NCI-H1930 (cell line): ENCODE data around the gene KCNJ12.
A peak's percentile ranks its signal among the peaks of the same experiment; 100 is the strongest.
"Not testable (repeated sequence)": the region's sequence is repeated elsewhere in the genome, so short reads cannot be mapped to it uniquely, and the experiment has no call there.

Source experiments
- DNase-seq, 2 experiments: peaks; one replicate each; lab custom pipeline; 2025; lab: John Stamatoyannopoulos, UW

Gene KCNJ12

DNA sequence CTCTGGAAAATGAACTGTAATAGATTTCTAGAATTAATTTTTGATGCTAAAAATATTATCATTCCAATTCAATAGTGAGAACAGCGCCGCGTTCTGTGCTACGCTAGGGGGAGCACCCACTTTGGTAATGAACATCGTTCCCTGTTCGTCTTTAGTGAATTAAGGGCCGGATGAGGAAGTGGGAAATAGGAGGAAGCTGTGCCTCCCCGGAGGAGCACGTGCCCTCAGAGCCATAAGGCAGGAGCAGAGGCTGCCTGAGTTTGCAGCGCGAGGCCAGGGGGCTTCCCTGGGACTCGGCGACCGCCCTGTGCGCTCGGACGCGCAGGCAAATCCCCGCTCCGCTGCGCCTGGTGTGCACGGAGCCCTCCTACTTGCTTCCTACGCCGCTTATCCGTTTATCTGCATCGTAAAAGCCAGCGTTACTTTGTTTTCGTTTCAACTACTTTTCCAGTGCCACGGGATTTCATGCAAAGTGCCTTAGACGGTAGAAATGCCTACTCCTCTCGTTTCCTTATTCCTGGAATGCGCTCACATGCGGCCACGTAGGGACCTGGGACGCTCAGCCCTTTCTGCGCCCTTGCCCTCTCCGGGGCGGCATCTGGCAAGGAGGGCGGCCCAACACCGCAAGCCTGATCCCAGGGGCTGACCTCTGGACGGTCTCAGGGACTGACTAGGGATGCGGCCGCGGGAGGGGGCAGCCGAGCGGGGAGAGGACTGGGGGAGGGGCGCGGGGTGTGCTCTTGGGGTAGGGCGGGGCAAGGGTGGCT is 76.4 kb downstream of the KCNJ12 start:
- no peak for DNase-seq

DNA sequence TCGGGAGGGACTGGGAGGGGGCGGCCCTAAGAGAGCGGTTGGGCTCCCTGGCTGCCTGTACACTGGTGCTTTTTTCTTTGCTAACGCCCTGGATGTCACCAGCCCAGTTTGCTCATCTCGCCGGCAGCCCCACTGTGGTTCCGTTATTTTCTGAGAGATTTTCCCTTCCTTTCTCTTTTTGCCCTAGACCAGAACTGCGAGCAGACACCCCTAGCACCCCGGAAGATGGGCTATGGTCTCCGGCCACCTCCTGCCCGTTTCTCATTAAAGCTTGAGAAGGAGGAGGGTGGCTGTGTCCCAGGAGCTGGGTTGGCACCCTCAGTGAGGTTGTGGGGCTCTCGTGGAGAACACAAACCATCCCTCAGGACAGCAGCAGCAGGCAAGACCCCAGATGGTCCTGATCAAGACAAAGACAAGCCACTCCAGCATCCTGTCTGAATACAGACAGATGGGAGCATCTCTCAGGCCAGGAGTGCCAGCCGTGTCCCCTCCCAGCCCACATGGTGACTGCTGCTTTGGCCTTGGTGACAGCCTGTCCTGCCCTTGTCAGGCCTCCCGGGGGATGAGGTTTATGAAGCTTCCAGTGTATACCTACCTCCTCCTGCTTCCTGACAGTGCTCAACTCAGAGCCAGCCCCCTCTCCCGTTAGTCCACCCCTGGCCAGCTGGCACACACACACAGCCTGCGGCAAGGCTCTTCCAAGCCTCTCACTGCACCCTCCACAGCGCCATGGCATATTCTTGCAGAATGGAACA is 77.2 kb downstream of the KCNJ12 start:
- no peak for DNase-seq

DNA sequence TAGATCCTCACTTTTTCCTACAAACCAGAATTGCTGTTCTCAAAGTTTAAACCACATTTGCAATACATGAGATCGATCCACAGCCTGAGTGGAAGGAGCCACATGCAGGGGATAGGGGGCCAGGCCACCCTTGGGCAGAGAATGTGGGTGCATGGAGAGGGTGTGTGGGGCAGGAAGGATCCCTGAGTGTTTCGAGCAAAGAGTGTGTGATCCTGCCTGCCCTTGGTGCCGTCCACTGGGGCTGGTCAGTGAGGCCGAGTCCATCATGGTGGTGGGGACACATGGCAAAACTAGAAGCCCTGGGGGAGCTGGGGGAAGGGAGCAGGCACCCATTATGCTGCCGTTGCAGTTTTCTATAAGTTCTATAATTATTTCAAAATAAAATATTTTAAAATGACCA is 77.8 kb downstream of the KCNJ12 start:
- DNase-seq: not testable (repeated sequence)

DNA sequence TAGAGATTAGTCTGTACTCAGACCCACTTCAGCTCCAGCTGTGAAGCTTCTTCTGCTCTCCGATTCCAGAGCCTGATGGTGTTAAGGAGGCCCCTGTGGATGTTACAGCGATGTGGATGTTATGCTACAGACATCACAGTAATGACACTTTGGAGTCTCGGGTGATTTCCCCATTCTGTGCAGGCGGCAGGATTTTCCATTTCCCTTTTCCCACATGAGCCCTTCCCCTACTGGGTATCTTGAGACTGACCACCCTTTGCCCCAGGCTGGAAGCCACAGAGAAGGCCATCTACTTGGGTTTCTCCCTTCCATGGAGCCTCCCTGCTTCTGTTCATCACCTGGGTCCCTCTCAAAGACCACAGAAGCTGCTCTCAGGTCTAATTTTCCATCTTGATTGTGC is 78.3 kb downstream of the KCNJ12 start:
- DNase-seq: no peak

DNA sequence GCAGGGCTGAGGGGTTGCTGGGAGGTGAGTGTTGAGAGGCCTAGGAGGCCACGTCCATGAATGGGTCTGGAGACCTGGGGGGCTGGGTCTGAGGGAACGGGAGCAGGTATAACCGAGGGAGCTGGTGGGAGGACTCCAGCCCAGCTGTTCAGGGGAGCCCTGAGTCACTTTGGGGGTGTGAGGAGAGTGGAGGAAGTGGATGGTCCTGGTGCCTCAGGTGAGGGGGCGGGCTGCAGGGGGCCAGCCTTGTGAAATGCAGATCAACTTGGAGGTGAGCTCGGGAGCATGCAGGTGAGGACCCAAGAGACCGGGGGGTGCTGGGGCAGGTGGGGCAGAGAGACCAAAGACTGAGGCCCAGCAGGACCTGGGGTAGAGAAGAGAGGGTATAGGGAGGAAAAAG is 79.6 kb downstream of the KCNJ12 start:
- DNase-seq: no peak

DNA sequence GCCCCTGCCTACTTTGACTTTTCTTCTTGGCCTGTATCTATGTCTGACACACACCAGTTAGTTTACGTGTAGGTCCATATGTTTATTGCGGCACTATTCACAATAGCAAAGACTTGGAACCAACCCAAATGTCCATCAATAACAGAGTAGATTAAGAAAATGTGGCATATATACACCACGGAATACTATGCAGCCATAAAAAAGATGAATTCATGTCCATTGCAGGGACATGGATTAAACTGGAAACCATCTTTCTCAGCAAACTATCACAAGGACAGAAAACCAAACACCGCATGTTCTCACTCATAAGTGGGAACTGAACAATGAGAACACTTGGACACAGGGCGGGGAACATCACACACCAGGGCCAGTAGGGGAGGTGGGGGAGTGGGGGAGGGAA is 80.3 kb downstream of the KCNJ12 start:
- DNase-seq: not testable (repeated sequence)

DNA sequence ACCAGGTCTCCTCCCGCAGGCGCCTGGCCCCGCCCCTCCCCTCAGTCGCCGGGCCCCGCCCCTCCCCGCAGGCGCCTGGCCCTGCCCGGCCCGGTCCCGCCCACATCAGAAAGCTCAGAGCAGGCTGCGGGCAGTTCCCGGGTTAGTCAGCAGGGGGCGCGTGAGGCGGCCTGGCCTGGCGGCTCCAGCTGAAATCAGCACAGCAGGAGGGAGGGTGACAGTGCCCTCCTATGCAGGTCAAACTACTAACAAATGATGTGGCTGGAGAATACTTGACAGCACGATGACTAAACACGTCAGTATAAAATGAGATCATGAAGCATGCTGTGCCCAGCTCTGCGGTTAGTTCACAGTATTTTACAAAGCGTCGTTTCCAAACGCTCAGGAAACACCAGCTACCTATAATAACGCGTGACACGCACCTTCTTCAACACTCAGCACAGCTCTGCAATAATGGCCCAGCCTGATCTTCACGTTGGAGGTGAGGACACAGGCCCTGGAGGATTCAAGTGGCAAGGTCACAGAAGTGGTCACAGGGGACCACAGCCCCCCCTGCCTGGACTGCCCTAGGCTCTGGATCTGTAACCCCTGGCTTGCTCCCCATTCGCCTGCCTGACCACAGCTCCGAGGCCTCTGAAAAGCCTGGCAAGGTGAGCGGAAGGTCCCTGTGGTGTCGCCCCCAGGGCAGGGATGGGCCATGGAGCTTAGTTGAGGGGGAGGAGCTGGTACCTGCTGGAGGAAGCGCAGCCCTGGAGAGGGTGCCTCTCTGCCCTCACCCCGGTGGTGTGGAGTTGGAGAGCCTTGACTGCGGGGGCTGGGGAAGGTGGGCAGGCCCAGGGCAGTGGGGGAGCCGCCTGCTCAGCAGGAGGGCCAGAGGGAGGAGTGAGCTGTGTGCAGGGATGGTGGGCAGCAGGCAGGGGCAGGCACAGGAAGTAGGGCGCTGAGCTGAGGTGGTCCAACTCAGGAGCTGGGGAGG is 81.2 kb downstream of the KCNJ12 start:
- DNase-seq: peak; percentile 47 to 50

DNA sequence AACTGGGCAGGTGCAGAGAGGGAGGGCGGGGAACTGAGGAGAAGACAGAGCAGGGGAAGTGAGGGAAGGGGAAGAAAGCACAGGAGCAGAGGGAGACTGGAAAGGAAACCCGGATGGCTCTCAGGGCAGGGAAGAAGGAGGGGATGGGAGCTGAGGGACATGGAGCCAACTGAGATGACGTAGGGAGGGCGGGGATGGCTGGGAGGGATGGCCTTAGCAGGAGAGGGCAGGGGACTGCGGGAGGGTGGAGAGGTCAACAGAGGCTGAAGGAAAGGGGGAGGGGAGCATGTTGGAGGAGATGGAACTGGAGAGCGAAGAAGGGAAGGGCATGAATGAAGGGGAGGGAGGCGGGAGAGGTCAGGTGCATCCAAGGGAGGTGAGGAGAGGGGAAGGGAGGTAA is 81.9 kb downstream of the KCNJ12 start:
- DNase-seq: no peak

DNA sequence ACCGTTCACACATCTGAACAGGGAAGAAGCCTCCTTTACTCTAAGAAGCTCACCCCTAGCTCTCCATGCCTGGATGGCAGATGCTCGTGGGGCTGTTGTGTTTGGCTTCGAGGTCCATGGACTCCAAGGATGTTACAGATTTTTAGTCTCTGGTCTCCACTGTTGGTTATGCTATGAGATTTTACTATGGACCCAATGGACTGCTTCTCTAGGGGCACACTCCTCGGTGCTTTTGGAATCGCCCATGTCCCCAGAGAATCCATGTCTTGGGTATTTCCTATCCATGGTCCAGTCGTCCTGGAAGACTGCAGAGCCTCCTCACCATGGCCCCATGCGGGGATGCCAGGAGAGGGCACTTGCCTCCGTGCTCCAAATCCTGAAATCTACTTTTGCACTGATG is 83.4 kb downstream of the KCNJ12 start:
- DNase-seq: no peak

DNA sequence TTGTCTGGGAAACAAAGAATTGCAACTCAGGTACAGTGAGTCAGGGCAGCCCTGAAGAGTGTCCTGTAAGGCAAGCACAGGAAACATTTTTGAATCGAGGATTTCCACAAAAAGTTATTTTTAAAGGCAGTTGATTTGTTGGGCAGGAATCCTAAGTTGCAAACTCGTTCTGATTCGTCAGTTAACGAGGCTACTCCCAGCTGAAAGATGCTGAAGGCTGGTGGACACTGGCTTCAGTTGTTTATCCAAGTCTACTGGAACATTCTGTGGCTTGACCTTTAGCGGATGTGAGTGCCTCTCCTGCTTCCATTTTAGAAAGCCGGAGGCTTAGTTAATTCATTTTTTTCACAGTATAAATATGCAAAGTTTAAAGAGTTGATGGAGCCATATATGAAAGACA is 84.2 kb downstream of the KCNJ12 start:
- DNase-seq: no peak

DNA sequence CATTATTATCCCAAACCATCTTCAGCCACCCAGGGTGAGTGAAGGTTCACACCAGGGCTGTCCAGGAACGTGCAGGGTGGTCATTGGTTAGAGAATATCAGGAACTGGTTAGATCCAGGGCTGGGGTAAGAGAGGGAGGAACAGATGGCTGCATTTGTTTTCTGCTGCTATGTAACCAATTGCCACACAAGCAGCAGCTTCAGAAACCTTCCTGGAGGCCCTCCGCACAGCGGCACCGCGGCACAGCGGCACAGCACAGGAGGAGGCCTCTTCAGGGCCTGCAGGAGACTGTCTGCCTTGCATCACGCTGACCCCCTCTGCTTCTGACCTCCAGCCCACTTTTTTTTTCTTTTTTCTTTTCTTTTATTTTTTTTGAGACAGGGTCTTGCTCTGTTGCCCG is 86.1 kb downstream of the KCNJ12 start:
- no peak for DNase-seq

DNA sequence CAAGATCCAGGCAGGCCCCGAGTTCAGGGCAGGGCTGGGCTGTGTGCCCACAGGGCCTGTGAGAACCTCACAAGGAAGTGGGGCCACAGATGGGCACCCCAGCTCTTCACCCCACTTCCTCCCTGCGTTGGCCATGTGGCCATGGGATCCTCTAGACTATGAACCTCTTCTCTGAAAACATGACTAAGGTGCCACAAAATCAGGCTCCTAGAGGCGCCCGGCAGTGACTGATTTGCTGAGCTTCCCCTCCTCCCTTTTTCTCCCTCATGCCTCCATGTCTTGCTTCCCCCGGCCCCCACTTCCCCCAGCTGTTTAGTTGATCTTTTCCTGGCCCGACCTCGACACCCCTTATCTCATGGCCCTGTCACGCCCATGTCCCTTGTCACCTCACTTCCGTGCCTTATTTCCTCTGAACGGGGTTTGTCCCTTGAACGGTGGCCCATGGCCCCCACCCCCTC is 87.1 kb downstream of the KCNJ12 start:
- DNase-seq: no peak

DNA sequence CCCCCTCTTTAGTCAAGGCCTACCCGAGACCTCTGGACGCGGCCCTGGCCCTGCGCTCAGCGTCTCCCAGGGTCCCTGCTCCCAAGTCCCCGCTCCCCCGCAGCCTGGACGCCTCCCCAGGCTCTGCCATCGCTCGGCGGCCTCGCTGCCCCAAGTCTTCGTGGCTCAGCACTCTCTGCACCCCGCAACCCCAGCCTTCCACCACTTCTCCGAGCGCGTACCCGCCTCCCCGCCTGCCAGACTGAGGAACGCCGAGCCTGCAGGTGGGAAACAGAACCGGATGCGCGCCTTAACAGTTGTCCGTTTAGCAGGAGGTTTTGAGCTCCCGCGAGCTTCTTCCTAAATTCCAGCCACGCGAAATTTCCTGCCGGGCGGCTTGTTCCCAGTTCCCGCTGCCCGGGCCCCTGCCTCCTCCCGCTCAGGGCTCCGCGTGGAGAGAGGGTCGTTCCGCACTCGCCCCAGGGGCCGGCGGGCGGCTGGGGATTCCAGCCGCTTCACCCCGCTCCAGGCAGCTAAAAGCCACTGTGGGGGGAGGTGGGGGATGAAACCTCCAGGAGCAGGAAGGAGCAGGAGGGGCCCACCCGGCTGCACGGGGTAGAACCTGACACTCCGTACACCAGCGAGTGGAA is 87.7 kb downstream of the KCNJ12 start:
- DNase-seq: no peak

DNA sequence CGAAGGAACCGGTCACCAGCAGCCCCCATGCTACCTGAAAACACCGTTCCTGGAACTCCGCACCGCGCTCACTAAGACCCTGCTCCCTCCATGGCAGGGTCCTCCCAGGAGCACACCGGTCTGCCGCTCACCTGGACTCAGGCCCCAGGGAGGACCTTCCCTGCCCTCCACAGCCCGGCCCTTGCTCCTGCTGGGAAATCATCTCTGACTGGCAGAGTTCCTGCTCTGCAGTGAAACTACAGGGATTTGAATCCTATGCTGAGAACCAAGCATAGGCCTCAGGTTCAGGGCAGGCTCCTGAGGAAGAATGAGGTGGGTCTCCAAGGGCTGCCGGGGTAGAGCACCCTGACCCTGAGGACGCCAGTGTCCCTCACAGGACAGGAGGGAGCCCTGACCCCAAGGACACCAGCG is 88.5 kb downstream of the KCNJ12 start:
- no peak for DNase-seq

DNA sequence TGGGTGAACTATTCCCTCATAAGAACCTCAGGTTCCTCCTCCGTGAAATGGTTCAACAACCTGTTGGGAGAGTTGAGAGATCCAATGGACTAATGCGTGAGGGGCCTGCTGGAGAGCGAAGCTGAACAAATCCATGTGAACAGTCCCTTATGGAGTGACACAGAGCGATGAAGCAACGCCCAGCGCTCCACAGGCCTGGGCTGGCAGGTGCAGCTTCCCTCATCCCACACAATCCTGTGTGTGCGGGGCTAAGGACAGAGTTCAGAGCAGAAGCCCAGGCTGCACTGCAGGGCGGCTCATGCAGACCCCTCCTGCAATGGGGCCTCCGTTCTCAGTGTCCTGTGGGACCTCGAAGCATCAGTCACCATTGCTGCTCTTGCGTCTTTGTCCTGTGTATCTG is 90.4 kb downstream of the KCNJ12 start:
- DNase-seq: no peak

DNA sequence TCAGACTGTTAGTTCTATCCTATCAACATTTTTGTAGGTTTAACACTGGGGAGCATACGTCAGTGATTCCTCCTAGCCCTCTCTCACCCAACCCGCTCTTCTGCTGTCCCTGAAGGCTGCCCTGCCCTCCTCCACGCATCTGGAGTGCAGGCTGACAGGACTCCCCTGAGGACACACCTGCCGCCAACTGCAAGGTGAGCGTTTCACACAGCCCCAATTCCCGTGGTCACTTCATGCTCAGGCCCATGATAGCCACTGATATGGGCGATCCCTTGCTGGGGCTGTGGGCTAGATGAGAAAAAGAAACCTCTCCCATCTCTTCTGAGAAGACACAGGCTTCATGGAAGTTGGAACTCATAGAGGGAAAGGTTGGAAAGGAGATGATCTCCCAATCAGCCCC is 91.0 kb downstream of the KCNJ12 start:
- no peak for DNase-seq

DNA sequence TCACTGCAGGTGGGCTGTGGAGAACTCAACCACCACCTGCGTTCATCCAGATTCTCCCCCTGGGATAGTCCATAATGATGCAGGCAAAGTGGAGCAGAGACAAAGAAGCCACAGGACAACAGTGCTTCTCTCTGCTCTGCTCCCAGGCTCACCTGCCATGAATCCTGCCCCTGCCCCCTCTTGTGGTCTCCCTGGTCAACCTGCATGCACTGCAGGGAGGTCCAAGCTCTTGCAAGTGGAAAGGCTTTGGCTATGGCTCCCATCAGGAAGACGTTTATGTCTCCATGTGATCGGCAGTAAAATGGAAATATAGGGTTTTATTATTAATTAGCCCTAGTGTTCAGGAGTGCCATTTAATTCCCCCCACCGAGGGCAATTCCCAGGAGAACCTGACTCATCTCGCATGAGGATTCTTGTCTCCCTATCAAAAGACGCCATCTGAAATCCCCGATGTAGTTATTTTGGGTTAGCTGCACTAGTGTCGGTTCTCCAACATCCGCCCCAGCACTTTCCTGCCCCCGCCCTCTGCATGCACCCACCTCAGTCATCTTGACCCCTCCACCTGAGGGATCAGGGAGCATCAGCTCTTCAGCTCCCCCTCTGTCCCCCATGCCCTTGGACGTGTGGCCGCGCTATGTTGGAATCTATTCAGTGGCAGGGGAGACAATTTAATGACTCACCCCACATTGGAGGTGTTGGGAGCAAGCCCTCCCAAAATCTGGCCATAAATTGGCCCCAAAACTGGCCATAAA is 91.8 kb downstream of the KCNJ12 start:
- DNase-seq: no peak
